HG02642 (cell line): ENCODE data around the gene SERPINC1.
A peak's percentile ranks its signal among the peaks of the same experiment; 100 is the strongest.
"Not testable (repeated sequence)": the region's sequence is repeated elsewhere in the genome, so short reads cannot be mapped to it uniquely, and the experiment has no call there.

Experiments
- ATAC-seq: cut with Tn5 transposase; IDR thresholded peaks from one replicate; pipeline ENCODE4 v1.9.1; 2021; ENCODE audit warnings: mild to moderate bottlenecking; ENCODE audit not compliant: unreplicated experiment, poor library complexity

Gene SERPINC1

GRCh38 chr1:173894189-173894588 lies 22.9 kb downstream of the SERPINC1 start:
- ATAC-seq: no peak

GRCh38 chr1:173893611-173894010 lies 23.5 kb downstream of the SERPINC1 start:
- no peak for ATAC-seq

DNA sequence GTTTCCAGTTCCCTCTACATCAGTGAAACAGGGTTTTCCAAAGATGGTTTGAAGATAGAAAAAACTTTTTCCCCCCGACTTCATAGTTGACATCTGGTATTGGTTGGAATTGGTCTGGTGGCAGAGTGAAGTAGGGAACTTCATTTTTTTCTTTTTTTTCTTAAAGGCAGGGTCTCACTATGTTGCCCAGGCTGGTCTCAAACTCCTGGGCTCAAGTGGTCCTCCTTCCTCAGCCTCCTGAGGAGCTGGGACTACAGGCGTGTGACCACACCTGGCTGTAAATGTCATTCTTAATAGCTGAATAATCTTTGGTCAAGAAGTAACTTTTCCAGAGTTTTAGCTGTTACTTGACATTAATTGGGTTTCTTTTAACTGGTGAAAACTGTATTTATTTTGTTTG lies 27.2 kb downstream of the SERPINC1 start:
- no peak for ATAC-seq

- no peak for ATAC-seq
Measured at GRCh38 chr1:173888749-173889148, 28.4 kb downstream of the SERPINC1 start.

- no peak for ATAC-seq
Measured at GRCh38 chr1:173887627-173888026, 29.5 kb downstream of the SERPINC1 start.

GRCh38 chr1:173886746-173887611 lies 30.1 kb downstream of the SERPINC1 start:
- no peak for ATAC-seq

- ATAC-seq: no peak
Measured at GRCh38 chr1:173884701-173885100, 32.4 kb downstream of the SERPINC1 start.

GRCh38 chr1:173881117-173881516 lies 36.0 kb downstream of the SERPINC1 start:
- not testable (repeated sequence) for ATAC-seq

GRCh38 chr1:173878251-173878650 lies 38.9 kb downstream of the SERPINC1 start:
- ATAC-seq: no peak

DNA sequence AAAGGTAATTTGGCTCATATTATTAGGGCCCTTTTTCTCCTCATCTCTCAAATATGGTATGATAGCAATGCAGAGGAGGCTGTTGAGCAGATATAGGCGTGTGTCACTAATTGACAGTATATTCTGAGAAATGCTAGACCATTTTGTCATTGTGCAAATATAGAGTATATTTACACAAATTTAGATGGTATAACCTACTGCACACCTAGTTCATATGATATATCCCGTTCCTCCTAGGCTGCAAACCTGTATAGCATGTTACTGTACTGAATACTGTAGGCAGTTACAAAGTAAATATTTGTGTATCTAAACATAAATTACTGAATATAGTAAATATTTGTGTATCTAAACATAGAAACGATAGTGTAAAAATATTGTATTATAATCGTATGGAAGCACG lies 40.4 kb downstream of the SERPINC1 start:
- ATAC-seq: no peak

DNA sequence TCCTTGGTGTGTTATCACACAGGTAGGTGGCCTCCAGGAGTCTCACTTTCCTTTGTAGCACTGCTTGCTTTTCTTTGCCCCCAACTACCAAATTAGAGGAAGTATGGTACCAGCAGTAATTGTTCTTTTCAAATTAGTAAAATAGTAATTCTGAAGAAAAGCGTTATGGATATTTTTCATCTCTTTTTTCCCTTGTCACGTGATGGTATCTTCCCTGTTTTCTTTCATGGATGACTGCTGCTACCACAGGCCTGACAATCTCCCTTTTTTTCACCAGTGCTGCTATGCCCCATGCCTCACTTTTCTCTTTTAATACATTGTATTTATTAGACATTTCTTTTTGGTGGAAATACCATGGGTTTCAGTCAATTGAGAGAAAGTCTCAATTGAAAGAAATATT lies 45.6 kb downstream of the SERPINC1 start:
- ATAC-seq: no peak

DNA sequence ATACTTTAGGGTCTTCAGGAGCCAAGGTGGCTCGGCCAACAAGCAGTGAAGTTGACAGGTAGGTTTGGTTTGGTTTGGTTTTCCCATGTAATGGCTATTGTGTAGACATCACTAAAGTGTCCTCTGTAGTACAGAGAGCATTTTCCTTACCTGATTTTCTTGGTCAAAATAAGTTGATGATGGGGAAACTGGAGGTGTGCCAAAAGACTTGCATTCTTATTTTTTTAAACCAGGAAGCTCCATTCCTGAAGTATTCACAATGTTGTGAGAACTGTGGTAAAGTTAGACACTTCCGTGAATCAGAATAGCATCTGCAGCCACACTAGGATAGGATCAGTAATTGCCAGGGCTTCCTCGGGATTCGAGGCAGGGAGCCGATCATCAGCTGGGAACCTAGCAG lies 46.0 kb downstream of the SERPINC1 start:
- no peak for ATAC-seq

- no peak for ATAC-seq
Measured at GRCh38 chr1:173870252-173871075, 46.7 kb downstream of the SERPINC1 start.

DNA sequence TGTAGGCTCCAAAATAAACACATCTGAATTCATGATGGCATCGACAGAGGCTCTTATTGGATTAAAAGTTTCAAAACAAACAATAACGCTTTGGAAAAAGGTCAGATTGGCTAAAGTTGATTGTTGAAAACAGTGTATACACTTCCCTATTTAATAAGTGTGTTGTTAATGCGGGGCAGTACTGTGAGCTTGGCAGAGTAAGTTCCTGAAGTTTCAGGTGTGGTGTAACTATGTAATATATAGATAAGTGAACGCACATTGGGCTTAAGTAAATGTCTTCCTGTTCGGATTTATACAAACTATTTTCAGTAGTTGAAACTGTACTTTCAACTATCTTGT lies 48.1 kb downstream of the SERPINC1 start:
- no peak for ATAC-seq

GRCh38 chr1:173868266-173869020 lies 48.7 kb downstream of the SERPINC1 start, which contains the start of gene ZBTB37:
ZBTB37 (plus strand) TSS chr1:173868380; CDS start chr1:173870226, 1,846 bp downstream.
- peak; percentile 68 for ATAC-seq

DNA sequence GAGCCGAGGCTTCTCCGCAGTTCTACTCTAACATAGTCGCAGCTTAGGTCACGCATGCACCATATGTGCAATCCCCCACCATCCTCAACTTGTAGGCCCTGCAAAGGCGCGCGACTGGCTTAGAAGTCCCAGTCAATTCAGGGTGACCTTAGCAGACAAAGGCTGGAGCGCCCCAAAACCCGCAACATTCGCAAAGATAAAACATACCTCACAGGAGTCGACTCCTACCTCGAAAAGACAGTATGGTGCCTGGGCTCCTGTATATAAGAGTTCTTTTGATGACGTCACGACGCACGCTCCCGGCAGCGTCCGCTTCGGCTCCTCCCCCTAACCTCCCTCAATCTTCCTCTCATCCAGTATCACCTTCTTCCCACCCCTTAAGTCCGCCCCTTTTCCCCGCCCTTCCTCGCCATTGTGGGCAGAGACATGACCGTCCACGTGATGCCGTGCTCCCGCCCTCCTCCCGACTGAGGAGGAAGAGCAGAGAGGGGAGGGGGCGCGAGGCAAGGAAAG lies 49.3 kb downstream of the SERPINC1 start, which contains the start of gene GAS5:
Gene GAS5, minus strand, starts transcription at position 237 of the 513 bp plus-strand sequence.
- peak; percentile 79 for ATAC-seq

GRCh38 chr1:173867141-173867752 lies 49.9 kb downstream of the SERPINC1 start:
- no peak for ATAC-seq

- ATAC-seq: no peak
Measured at GRCh38 chr1:173866413-173867115, 50.6 kb downstream of the SERPINC1 start.

GRCh38 chr1:173865468-173866164 lies 51.5 kb downstream of the SERPINC1 start:
- ATAC-seq: no peak
